Measurements from ENCODE around the gene CARD16. TPM values are rescaled to one million over a fixed set of nuclear protein-coding genes. Genes with fewer than 3 reads are reported as not detected.

The CARD16 gene
- total and polyA plus RNA-seq, 9 of the 15 experiments (the other 6 are each of a cell fraction or from before 2014, with no cell fraction given), result 0.31 TPM; not detected in 8

DNA sequence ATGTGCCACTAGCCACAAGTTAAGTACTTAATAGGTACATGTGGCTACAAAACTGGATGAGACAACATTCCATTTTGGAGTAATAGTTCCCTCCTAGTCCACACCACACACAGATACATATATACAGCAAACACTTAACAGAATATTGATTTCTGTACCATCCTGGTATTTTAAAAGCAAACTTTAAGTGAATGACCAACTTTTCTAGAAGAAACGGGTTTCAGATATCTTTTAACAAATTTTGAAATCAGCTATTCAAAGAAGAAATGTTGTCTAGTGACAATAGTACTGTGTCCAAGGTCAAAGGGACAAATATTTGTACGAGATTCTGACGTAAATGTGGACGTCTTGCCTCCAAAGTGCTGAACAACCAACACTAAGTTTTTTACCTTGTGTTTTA lies 12.3 kb upstream of the CARD16 start:
- Histone ChIP-seq H3K36me3 (ENCODE audit: control insufficient read depth, insufficient read depth, low read length) (no peaks in the 10 kb centered on the region), H3K27ac (ENCODE audit: extremely low read depth, low read depth, low read length) (no peak overlapping the region), H3K9ac (ENCODE audit: insufficient read depth in 1 of 2, low read depth in 2 of 2, low read length in 2 of 2) (no peak overlapping the region), H3K27me3 (ENCODE audit: control insufficient read depth in 2 of 2, insufficient read depth in 2 of 2, low read length in 2 of 2) (no peaks in the 10 kb centered on the region), H3K4me2 (ENCODE audit: insufficient read depth, low read length) (no peak overlapping the region), H3K4me3 (no peak overlapping the region), H3K4me1 (replicated peaks in 1 of 2; ENCODE audit: control insufficient read depth in 2 of 2, insufficient read depth in 2 of 2, low read length in 2 of 2) (no peaks in the 10 kb centered on the region), H3K9me1 (ENCODE audit: control insufficient read depth, insufficient read depth, low read length) (no peaks in the 10 kb centered on the region), H3K79me2 (ENCODE audit: control insufficient read depth, insufficient read depth, low read length) (no peaks in the 10 kb centered on the region), H2AFZ (ENCODE audit: low read depth, low read length) (no peak overlapping the region), H3K9me3 (replicated peaks; ENCODE audit: control insufficient read depth, insufficient read depth, low read depth, low read length) (no peaks in the 10 kb centered on the region), H4K20me1 (replicated peaks; ENCODE audit: control insufficient read depth, insufficient read depth, low read length) (no peaks in the 10 kb centered on the region)
- DNase-seq (ENCODE audit: extremely low read depth in 1 of 4, low spot score in 3 of 4) (no peak), FAIRE-seq (no peak), ATAC-seq (no peak)
- WGBS (ENCODE audit: insufficient coverage, low coverage, missing lambda C conversion rate), result 0% methylated on average over 4 of the region's 4 CpGs
- CTCF ChIA-PET (ENCODE audit: low intra/inter-chr PET ratio), result no interaction called here
- BruUV-seq (replicated peaks), result no TSS peak
- in situ Hi-C loops (cut with MboI), result no loop called here
- POLR2A ChIA-PET, result no interaction called here
- TF ChIP-seq PYGO2 (tag; IDR thresholded peaks at IDR 0.05) (no peak), EP400 (IDR thresholded peaks at IDR 0.05) (no peak)
- TF ChIP-seq, protein P1, sequence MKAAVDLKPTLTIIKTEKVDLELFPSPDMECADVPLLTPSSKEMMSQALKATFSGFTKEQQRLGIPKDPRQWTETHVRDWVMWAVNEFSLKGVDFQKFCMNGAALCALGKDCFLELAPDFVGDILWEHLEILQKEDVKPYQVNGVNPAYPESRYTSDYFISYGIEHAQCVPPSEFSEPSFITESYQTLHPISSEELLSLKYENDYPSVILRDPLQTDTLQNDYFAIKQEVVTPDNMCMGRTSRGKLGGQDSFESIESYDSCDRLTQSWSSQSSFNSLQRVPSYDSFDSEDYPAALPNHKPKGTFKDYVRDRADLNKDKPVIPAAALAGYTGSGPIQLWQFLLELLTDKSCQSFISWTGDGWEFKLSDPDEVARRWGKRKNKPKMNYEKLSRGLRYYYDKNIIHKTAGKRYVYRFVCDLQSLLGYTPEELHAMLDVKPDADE (conservative IDR thresholded peaks at IDR 0.05; ENCODE audit: control insufficient read depth, low read depth, low read length), result no peak
- intact Hi-C loops (cut with micrococcal nuclease), result no loop called here

DNA sequence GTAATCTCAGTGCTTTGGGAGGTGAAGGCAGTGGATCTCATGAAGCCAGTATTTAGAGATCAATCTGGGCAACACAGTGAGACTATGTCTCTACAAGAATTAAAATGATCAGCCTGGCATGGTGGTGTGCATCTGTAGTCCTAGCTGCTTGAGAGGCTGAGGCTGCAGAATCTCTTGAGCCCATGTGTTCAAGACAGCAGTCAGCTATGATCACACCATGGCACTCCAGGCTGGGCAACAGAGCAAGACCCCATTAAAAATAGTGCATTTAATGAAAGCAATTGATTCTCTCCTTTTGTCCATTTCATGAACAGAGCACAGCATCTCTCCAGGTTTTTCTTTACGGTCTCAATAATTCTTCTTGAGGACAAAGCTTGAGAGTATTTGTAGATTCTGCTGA lies 11.3 kb upstream of the CARD16 start:
- H4K20me1 ChIP-seq (replicated peaks; ENCODE audit: control insufficient read depth, insufficient read depth, low read length), result no peaks in the 10 kb centered on the region
- intact Hi-C loops (cut with micrococcal nuclease) (no loop called here), in situ Hi-C loops (cut with MboI) (no loop called here)
- POLR2A ChIA-PET, result no interaction called here
- H2AFZ ChIP-seq (ENCODE audit: low read depth, low read length), result no peak overlapping the region
- no peak for TF ChIP-seq PHB (CRISPR knock-in tag; IDR thresholded peaks at IDR 0.05)
- no peak for TF ChIP-seq NFXL1 (CRISPR knock-in tag; IDR thresholded peaks at IDR 0.05)
- no peak for TF ChIP-seq ZNF133 (CRISPR knock-in tag; IDR thresholded peaks at IDR 0.05)
- no peak for TF ChIP-seq ZKSCAN1 (IDR thresholded peaks at IDR 0.05; ENCODE audit: low read depth, low read length)
- TF ChIP-seq PHF8 (IDR thresholded peaks at IDR 0.05; ENCODE audit: borderline replicate concordance, low read length), result no peak
- DNase-seq (ENCODE audit: extremely low read depth in 1 of 4, low spot score in 3 of 4), result no peak
- H3K4me1 ChIP-seq (replicated peaks in 1 of 2; ENCODE audit: control insufficient read depth in 2 of 2, insufficient read depth in 2 of 2, low read length in 2 of 2), result no peaks in the 10 kb centered on the region
- BruUV-seq (replicated peaks), result no TSS peak
- FAIRE-seq, result no peak
- H3K27me3 ChIP-seq (ENCODE audit: control insufficient read depth in 2 of 2, insufficient read depth in 2 of 2, low read length in 2 of 2), result no peaks in the 10 kb centered on the region
- WGBS (ENCODE audit: insufficient coverage, low coverage, missing lambda C conversion rate), result 7% methylated on average over 1 of the region's 1 CpG
- no peak overlapping the region for H3K9ac ChIP-seq (ENCODE audit: insufficient read depth in 1 of 2, low read depth in 2 of 2, low read length in 2 of 2)
- H3K27ac ChIP-seq (ENCODE audit: extremely low read depth, low read depth, low read length), result no peak overlapping the region
- CTCF ChIA-PET (ENCODE audit: low intra/inter-chr PET ratio), result no interaction called here
- no peaks in the 10 kb centered on the region for H3K36me3 ChIP-seq (ENCODE audit: control insufficient read depth, insufficient read depth, low read length)
- no peak overlapping the region for H3K4me3 ChIP-seq
- no peak overlapping the region for H3K4me2 ChIP-seq (ENCODE audit: insufficient read depth, low read length)
- no peaks in the 10 kb centered on the region for H3K79me2 ChIP-seq (ENCODE audit: control insufficient read depth, insufficient read depth, low read length)
- no peak for ATAC-seq
- H3K9me1 ChIP-seq (ENCODE audit: control insufficient read depth, insufficient read depth, low read length), result no peaks in the 10 kb centered on the region
- no peaks in the 10 kb centered on the region for H3K9me3 ChIP-seq (replicated peaks; ENCODE audit: control insufficient read depth, insufficient read depth, low read depth, low read length)
